ENCODE data around the gene DRAP1. TPM values are rescaled to one million over a fixed set of nuclear protein-coding genes. Genes with fewer than 3 reads are reported as not detected.
A peak's percentile ranks its signal among the peaks of the same experiment; 100 is the strongest.

Gene DRAP1
- total and polyA plus RNA-seq, 9 donors: 73.4 to 105 (median 93.3) TPM

- H3K4me1 ChIP-seq (ENCODE audit: control insufficient read depth, insufficient read depth, low read length): peaks cover 45% of the 10 kb centered on the region
- peak overlapping the region; percentile 85 for H3K27ac ChIP-seq (ENCODE audit: low read length)
- H3K27me3 ChIP-seq (ENCODE audit: control insufficient read depth, insufficient read depth, low read length): peaks cover 29% of the 10 kb centered on the region
- H3K4me3 ChIP-seq (ENCODE audit: low read length): no peak overlapping the region
- 74% methylated on average over 15 of the region's 16 CpGs for WGBS (ENCODE audit: insufficient coverage)
- H3K36me3 ChIP-seq (ENCODE audit: control insufficient read depth, insufficient read depth, low read length): no peaks in the 10 kb centered on the region
- no peaks in the 10 kb centered on the region for H3K9me3 ChIP-seq (replicated peaks; ENCODE audit: control insufficient read depth, low read depth, low read length)
- DNase-seq: no peak
Observed at GRCh38 chr11:65894034-65894591, 25.1 kb upstream of the DRAP1 start.

GRCh38 chr11:65895482-65895981 is 23.7 kb upstream of the DRAP1 start:
- no peaks in the 10 kb centered on the region for H3K9me3 ChIP-seq (replicated peaks; ENCODE audit: control insufficient read depth, low read depth, low read length)
- no peak overlapping the region for H3K27ac ChIP-seq (ENCODE audit: low read length)
- DNase-seq: no peak
- no peaks in the 10 kb centered on the region for H3K36me3 ChIP-seq (ENCODE audit: control insufficient read depth, insufficient read depth, low read length)
- WGBS (ENCODE audit: insufficient coverage): 89% methylated on average over 3 of the region's 5 CpGs
- H3K27me3 ChIP-seq (ENCODE audit: control insufficient read depth, insufficient read depth, low read length): peaks cover 43% of the 10 kb centered on the region
- H3K4me1 ChIP-seq (ENCODE audit: control insufficient read depth, insufficient read depth, low read length): peaks cover 42% of the 10 kb centered on the region
- H3K4me3 ChIP-seq (ENCODE audit: low read length): no peak overlapping the region

- WGBS (ENCODE audit: insufficient coverage): 90% methylated on average over 11 of the region's 14 CpGs
Observed at GRCh38 chr11:65896034-65896999, 22.9 kb upstream of the DRAP1 start.

GRCh38 chr11:65897020-65897471 is 22.2 kb upstream of the DRAP1 start:
- Histone ChIP-seq H3K9me3 (replicated peaks; ENCODE audit: control insufficient read depth, low read depth, low read length) (no peaks in the 10 kb centered on the region), H3K4me3 (ENCODE audit: low read length) (no peak overlapping the region), H3K4me1 (ENCODE audit: control insufficient read depth, insufficient read depth, low read length) (peaks cover 33% of the 10 kb centered on the region), H3K36me3 (ENCODE audit: control insufficient read depth, insufficient read depth, low read length) (no peaks in the 10 kb centered on the region), H3K27ac (ENCODE audit: low read length) (no peak overlapping the region), H3K27me3 (ENCODE audit: control insufficient read depth, insufficient read depth, low read length) (peaks cover 55% of the 10 kb centered on the region)
- DNase-seq: no peak
- WGBS (ENCODE audit: insufficient coverage): 83% methylated on average over 2 of the region's 4 CpGs

More at GRCh38 chr11:65896034-65896999, 22.9 kb upstream of the DRAP1 start:
- Histone ChIP-seq H3K9me3 (replicated peaks; ENCODE audit: control insufficient read depth, low read depth, low read length) (no peaks in the 10 kb centered on the region), H3K36me3 (ENCODE audit: control insufficient read depth, insufficient read depth, low read length) (no peaks in the 10 kb centered on the region), H3K27ac (ENCODE audit: low read length) (no peak overlapping the region), H3K4me3 (ENCODE audit: low read length) (no peak overlapping the region), H3K27me3 (ENCODE audit: control insufficient read depth, insufficient read depth, low read length) (peaks cover 51% of the 10 kb centered on the region), H3K4me1 (ENCODE audit: control insufficient read depth, insufficient read depth, low read length) (peaks cover 40% of the 10 kb centered on the region)
- DNase-seq: no peak

- WGBS (ENCODE audit: insufficient coverage): 15% methylated on average over 24 of the region's 28 CpGs
- Histone ChIP-seq H3K27ac (ENCODE audit: low read length) (no peak overlapping the region), H3K4me1 (ENCODE audit: control insufficient read depth, insufficient read depth, low read length) (peaks cover 16% of the 10 kb centered on the region), H3K9me3 (replicated peaks; ENCODE audit: control insufficient read depth, low read depth, low read length) (no peaks in the 10 kb centered on the region), H3K27me3 (ENCODE audit: control insufficient read depth, insufficient read depth, low read length) (peaks cover 69% of the 10 kb centered on the region), H3K4me3 (ENCODE audit: low read length) (no peak overlapping the region), H3K36me3 (ENCODE audit: control insufficient read depth, insufficient read depth, low read length) (no peaks in the 10 kb centered on the region)
- no peak for DNase-seq
Observed at GRCh38 chr11:65898656-65899355, 20.4 kb upstream of the DRAP1 start.

GRCh38 chr11:65899356-65900124 is 19.7 kb upstream of the DRAP1 start:
- Histone ChIP-seq H3K9me3 (replicated peaks; ENCODE audit: control insufficient read depth, low read depth, low read length) (no peaks in the 10 kb centered on the region), H3K36me3 (ENCODE audit: control insufficient read depth, insufficient read depth, low read length) (no peaks in the 10 kb centered on the region), H3K27ac (ENCODE audit: low read length) (no peak overlapping the region), H3K4me3 (ENCODE audit: low read length) (no peak overlapping the region), H3K4me1 (ENCODE audit: control insufficient read depth, insufficient read depth, low read length) (peaks cover 14% of the 10 kb centered on the region), H3K27me3 (ENCODE audit: control insufficient read depth, insufficient read depth, low read length) (peaks cover 70% of the 10 kb centered on the region)
- 1% methylated on average over 60 of the region's 78 CpGs for WGBS (ENCODE audit: insufficient coverage)
- no peak for DNase-seq

- H3K27me3 ChIP-seq (ENCODE audit: control insufficient read depth, insufficient read depth, low read length): peaks cover 76% of the 10 kb centered on the region
- peak within 1 kb of the TSS; percentile 25 for H3K4me3 ChIP-seq (ENCODE audit: low read length)
- DNase-seq: peak; percentile 69
Observed at GRCh38 chr11:65900125-65900898, 18.9 kb upstream of the DRAP1 start, which contains the start of gene FOSL1. FOSL1 (minus strand) TSS chr11:65900388; CDS start chr11:65900339, 49 bp downstream.

GRCh38 chr11:65900899-65901180 is 18.4 kb upstream of the DRAP1 start:
- 35% methylated on average over 4 of the region's 11 CpGs for WGBS (ENCODE audit: insufficient coverage)
- no peak for DNase-seq
- Histone ChIP-seq H3K27ac (ENCODE audit: low read length) (no peak overlapping the region), H3K36me3 (ENCODE audit: control insufficient read depth, insufficient read depth, low read length) (no peaks in the 10 kb centered on the region), H3K4me1 (ENCODE audit: control insufficient read depth, insufficient read depth, low read length) (peaks cover 14% of the 10 kb centered on the region), H3K4me3 (ENCODE audit: low read length) (no peak overlapping the region), H3K9me3 (replicated peaks; ENCODE audit: control insufficient read depth, low read depth, low read length) (no peaks in the 10 kb centered on the region), H3K27me3 (ENCODE audit: control insufficient read depth, insufficient read depth, low read length) (peaks cover 76% of the 10 kb centered on the region)

More at GRCh38 chr11:65900125-65900898, 18.9 kb upstream of the DRAP1 start, which contains the start of gene FOSL1:
- Histone ChIP-seq H3K9me3 (replicated peaks; ENCODE audit: control insufficient read depth, low read depth, low read length) (no peaks in the 10 kb centered on the region), H3K27ac (ENCODE audit: low read length) (no peak within 1 kb of the TSS), H3K4me1 (ENCODE audit: control insufficient read depth, insufficient read depth, low read length) (peaks cover 14% of the 10 kb centered on the region), H3K36me3 (ENCODE audit: control insufficient read depth, insufficient read depth, low read length) (no peaks in the 10 kb centered on the region)
- WGBS (ENCODE audit: insufficient coverage): under 1% methylated on average over 72 of the region's 80 CpGs

- Histone ChIP-seq H3K27ac (ENCODE audit: low read length) (no peak overlapping the region), H3K4me1 (ENCODE audit: control insufficient read depth, insufficient read depth, low read length) (peaks cover 14% of the 10 kb centered on the region), H3K36me3 (ENCODE audit: control insufficient read depth, insufficient read depth, low read length) (no peaks in the 10 kb centered on the region), H3K9me3 (replicated peaks; ENCODE audit: control insufficient read depth, low read depth, low read length) (no peaks in the 10 kb centered on the region), H3K4me3 (ENCODE audit: low read length) (no peak overlapping the region), H3K27me3 (ENCODE audit: control insufficient read depth, insufficient read depth, low read length) (peaks cover 77% of the 10 kb centered on the region)
- DNase-seq: no peak
- WGBS (ENCODE audit: insufficient coverage): 0% methylated on average over 1 of the region's 5 CpGs
Observed at GRCh38 chr11:65903068-65903481, 16.2 kb upstream of the DRAP1 start.
